Liver (tissue), 3 donors: ENCODE data around the gene CTSW.

Source experiments
- CTCF ChIP-seq: fragments of 150-350 bp; IDR thresholded peaks from 2 replicates; pipeline ENCODE4 v1.5.1; 2017; ENCODE audit warnings: improper control_type of control experiment, low read depth, low read length; ENCODE audit not compliant: missing input control
- EGR1 ChIP-seq, 2 donors: IDR thresholded peaks; 2 replicates each; pipeline ENCODE4 v1.6.1; 2016 to 2018; ENCODE audit warnings: antibody characterized with exemption in 2 of 2, low read depth in 2 of 2
- FOXA1 ChIP-seq: IDR thresholded peaks from 2 replicates; pipeline ENCODE4 v1.6.1; 2016; ENCODE audit warnings: antibody characterized with exemption
- GABPA ChIP-seq, 2 donors: IDR thresholded peaks in 1 of 2; conservative IDR thresholded peaks in 1 of 2; 2 replicates each; pipeline ENCODE4 v1.6.1; 2016; ENCODE audit warnings: antibody characterized with exemption in 2 of 2, mild to moderate bottlenecking in 1 of 2, moderate library complexity in 1 of 2
- JUND ChIP-seq, 2 donors: IDR thresholded peaks; 2 replicates each; pipeline ENCODE4 v1.6.1; 2016; ENCODE audit warnings: antibody characterized with exemption in 2 of 2
- MAX ChIP-seq: IDR thresholded peaks from 2 replicates; pipeline ENCODE4 v1.6.1; 2016; ENCODE audit warnings: antibody characterized with exemption
- RAD21 ChIP-seq, 2 donors: IDR thresholded peaks; 2 replicates each; pipeline ENCODE4 v1.6.1; 2016; ENCODE audit warnings: antibody characterized with exemption in 2 of 2, mild to moderate bottlenecking in 2 of 2
- REST ChIP-seq: IDR thresholded peaks from 2 replicates; pipeline ENCODE4 v1.6.1; 2016; ENCODE audit warnings: antibody characterized with exemption, mild to moderate bottlenecking
- SP1 ChIP-seq: IDR thresholded peaks from 2 replicates; pipeline ENCODE4 v1.6.1; 2018; ENCODE audit warnings: antibody characterized with exemption, mild to moderate bottlenecking
- TAF1 ChIP-seq: conservative IDR thresholded peaks from 2 replicates; pipeline ENCODE4 v1.6.1; 2016; ENCODE audit warnings: antibody characterized with exemption, mild to moderate bottlenecking
- TF ChIP-seq, protein P1 (sequence below): IDR thresholded peaks from 2 replicates; pipeline ENCODE4 v1.6.1; 2016; ENCODE audit warnings: antibody characterized with exemption
- TF ChIP-seq, protein P2 (sequence below): IDR thresholded peaks from 2 replicates; pipeline ENCODE4 v1.6.1; 2016; ENCODE audit warnings: antibody characterized with exemption
- donor health status: healthy.
- donor health status: healthy.

GRCh38 chr11:65851811-65852507 is 27.7 kb upstream of the CTSW start:
- TF ChIP-seq FOXA1 (no peak), MAX (no peak), CTCF (no peak), SP1 (no peak), RAD21 (IDR thresholded peaks at IDR 0.05) (no peak), REST (no peak), GABPA (IDR thresholded peaks at IDR 0.05 in 1 of 2, conservative IDR thresholded peaks at IDR 0.05 in 1 of 2) (no peak), EGR1 (IDR thresholded peaks at IDR 0.05; ENCODE audit: low read depth in 2 of 2) (no peak), JUND (IDR thresholded peaks at IDR 0.05) (no peak), TAF1 (no peak)
- TF ChIP-seq, protein P1, sequence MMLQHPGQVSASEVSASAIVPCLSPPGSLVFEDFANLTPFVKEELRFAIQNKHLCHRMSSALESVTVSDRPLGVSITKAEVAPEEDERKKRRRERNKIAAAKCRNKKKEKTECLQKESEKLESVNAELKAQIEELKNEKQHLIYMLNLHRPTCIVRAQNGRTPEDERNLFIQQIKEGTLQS: no peak
- TF ChIP-seq, protein P2, sequence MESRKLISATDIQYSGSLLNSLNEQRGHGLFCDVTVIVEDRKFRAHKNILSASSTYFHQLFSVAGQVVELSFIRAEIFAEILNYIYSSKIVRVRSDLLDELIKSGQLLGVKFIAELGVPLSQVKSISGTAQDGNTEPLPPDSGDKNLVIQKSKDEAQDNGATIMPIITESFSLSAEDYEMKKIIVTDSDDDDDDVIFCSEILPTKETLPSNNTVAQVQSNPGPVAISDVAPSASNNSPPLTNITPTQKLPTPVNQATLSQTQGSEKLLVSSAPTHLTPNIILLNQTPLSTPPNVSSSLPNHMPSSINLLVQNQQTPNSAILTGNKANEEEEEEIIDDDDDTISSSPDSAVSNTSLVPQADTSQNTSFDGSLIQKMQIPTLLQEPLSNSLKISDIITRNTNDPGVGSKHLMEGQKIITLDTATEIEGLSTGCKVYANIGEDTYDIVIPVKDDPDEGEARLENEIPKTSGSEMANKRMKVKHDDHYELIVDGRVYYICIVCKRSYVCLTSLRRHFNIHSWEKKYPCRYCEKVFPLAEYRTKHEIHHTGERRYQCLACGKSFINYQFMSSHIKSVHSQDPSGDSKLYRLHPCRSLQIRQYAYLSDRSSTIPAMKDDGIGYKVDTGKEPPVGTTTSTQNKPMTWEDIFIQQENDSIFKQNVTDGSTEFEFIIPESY: no peak
